ENCODE results near the gene TMEM72. TPM values are rescaled to one million over a fixed set of nuclear protein-coding genes. Genes with fewer than 3 reads are reported as not detected.

TMEM72 gene
- total RNA-seq, 1 donor from 2014 or later, result 0.10 TPM

DNA sequence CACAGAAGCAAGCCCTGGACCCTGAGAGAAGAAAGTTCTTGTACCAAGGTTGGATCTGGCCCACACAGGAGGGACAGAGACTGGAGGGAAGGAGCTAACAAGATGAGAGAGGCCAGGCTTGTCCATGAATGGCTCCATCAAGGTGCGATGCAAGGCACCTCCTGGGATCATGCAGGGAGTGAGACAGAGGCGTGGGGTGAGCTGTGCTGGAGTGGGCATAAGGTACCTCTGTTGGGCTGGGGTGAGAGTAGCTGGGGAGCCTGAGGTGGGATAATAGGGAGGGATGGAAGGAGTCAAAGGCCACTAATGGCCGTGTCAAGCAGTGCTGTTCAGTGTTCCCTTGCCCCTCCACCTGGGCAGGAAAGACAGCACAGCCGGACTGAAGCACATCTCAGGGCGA is 9.9 kb downstream of the TMEM72 start:
- no peak for DNase-seq

DNA sequence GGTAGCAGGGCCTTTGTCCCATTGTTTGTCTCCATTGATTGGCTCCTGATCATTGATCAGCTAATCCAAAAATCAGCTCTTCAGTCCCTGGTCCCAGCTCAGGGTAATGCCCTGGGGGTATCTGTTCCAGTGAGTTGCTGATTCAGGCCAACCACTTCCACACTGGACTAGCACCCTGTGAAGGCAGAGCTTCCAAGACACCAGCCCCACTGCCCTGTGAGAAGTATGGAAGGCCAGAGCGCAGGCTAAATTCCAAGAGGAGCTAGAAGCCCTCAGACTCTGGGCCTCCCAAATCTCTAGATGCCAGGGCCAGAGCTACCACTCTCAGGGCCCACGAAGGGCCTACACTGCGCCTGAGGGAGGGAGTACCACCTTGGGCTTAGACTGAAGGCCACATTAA is 10.4 kb downstream of the TMEM72 start:
- no peak for DNase-seq

DNA sequence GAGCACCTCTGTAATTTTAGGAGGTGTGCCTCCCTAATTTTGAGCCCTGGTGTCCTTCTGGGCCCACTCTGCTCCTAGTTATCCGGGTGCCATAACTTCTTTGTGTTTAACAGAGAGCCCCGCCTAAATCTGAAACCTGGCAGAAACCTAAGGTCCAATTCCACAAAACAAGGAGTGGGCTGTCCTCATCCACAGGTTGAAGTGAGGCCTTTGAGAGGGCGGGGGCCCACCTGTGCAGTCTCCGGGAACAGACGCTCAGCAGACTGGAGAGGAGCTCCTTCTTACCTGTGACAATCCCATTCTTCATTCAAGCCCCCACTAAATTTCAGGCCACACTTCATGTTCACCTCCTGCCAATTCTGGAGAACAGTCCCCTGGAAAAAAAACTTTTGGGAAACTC is 10.9 kb downstream of the TMEM72 start:
- DNase-seq, result no peak

DNA sequence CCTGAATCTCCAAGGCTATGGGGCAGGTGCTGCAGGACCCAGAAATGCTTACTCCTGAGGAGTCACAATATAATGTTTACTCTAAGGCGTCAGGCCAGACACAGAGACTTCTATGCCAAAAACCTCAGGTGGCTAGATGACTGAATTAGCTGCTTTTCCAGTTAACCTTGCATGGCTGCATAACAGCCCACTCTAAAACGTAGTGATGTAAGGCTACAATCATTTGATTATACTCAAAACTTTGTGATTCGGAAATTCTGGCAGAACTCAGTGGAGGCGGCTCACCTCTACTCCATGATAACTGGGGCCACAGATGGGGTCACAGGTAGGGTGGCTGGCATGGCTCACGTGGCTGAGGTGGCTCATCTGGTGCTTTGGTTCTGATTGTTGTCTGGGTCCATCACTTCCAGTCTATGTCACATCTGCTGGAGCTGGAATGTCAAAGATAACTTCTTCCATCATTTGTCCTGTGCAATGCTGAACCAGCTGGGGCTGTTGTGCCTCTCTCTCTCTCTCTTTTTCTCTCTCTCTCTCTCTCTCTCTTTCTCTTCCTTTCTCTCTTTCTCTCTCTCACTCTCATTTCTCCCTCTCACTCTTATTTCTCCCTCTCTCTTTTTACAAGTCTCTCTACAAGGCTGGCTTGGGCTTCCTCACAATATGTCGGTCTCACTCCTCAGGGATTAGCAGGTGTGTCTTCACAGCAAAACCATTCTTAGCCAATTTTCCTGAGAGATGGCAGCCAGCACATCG is 11.8 kb downstream of the TMEM72 start:
- DNase-seq, result no peak

DNA sequence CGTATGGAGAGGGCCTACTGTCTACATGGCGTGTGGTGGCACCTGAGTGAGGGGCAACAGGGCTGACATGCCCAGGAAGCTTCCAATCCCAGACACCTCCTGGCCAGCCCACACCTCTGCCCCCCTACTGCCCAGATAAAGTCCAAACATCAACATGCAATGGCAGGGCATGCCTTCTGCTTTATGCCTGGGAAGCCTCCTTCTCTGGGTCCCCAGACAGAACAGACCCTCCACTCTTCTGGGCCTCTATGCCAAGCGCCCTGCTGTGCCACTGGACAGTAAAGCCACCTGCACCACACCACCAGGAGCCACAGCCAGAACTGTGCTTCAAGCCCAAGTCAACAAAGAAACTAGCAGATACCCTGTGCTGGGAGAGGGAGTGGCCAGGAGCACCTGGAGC is 12.5 kb downstream of the TMEM72 start:
- DNase-seq, result no peak

DNA sequence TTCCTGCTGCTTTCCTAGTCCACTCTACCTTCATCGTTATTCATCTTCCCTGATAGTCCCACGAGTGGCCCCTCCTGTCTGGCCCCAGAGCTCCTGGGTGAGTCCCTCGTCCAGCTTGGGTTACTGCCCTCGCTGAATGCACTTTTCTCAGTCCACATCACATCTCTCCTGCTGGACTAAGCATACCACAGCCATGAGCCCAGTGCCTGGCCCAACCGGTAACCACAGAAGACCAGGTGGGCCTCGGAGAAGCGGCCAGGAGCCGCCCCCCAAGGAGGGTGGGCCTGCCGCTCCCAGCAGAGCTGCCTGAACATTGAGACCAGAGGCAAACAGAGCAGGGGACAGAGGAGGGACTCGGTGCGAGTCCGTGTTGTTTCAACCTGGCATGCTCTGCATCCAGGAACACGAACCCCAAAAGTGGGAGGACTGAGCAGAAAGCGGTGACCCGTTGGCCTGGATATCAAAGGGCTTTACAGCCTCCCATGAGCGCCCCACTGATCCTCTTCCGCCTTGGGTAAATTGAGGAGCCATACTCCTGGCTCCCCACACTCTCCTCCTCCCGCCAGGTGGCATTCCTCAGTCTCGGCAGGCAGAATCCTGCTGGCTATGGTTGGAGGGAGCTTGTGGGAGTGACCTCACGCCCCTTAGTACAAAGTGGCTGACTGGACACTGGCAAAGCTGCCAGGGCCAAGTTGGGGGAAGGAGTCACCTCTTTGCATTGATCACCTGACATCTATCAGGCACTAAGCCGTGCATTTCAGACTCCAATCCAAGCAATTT is 13.3 kb downstream of the TMEM72 start:
- no peak for DNase-seq

DNA sequence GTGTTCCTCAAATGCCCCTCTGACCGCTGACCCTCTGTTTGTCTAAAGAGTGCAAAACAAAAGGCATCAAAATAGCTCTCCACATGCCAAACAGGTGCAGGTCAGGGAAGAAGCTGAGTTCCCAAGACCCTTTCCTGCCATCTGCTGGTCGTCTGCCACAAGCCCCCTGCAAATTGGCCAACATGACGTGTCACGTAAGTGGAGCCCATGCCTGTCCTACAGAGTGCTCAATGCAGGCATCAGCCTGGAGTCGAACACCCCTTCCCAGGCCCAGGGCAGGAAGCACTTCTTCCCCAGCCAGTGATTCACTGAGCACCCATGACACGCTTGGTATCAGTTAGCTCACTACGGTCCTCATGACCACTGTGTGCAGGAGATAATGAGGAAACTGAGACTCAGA is 14.1 kb downstream of the TMEM72 start:
- DNase-seq, result peak; percentile 5

DNA sequence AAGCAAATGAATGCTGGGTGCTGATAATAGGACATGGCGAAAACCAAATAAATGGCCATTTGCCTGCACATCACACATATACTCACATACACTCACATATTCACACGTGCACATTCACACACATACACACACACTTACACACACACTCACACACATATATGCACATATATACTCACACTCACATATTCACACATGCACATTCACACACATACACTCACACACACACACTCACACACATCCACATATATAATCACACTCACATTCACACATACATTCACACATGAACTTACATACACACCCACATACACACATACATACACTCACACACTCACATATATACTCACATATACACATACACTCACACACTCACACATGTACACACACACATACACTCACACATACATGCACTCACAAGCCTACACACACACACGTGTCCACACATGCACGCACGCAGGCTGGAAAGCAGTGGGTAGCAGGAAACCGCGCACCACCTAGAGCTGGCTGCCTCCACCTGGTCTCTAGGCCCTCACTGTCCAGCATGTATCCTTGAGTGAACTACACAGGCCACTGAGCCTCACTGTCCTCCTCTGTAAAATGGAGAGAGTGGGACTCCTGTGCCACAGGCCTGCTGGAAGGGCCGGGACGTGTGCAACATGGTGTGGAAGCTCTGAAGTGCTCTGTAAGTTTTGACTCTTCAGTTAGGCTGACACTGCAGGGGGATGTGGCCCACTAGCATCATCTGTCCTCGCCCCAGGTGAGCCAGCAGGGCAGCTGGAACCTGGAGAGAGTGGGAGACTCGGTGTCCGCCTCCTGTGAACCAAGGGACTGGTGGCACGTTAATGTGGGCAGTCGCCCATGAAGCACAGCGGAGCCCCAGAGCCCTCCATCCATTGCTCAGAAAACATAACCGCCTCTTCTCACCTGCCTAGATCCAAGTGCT is 14.9 kb downstream of the TMEM72 start:
- DNase-seq, result no peak

DNA sequence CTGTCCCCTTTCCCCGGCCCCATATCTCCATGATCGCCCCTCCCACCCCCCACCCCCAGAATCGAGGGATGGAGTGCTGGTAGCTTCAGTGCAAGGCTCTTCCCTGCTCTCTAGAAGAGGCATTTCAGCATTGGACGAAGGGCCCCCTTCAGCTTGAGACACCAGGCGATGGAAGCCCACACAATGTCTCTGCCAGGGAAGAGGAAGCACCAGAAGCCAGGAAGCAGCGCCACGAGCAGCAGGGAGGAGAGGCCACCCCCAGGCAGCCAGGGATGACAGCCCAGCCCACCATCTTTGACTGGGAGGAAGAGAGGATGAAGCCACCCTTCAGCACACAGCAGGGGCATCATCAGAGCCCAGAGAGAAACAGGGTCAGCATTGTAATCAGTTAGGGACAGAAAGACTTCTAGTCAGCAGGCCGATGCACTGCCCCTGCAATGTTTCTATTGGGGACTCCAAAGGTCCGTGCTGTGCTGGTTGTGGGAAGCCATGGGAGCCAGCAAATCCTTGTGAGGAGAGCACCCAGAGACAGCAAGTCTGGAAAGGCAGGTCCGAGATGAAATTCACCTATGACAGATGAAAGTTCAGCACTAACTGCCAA is 15.7 kb downstream of the TMEM72 start:
- DNase-seq, result no peak

DNA sequence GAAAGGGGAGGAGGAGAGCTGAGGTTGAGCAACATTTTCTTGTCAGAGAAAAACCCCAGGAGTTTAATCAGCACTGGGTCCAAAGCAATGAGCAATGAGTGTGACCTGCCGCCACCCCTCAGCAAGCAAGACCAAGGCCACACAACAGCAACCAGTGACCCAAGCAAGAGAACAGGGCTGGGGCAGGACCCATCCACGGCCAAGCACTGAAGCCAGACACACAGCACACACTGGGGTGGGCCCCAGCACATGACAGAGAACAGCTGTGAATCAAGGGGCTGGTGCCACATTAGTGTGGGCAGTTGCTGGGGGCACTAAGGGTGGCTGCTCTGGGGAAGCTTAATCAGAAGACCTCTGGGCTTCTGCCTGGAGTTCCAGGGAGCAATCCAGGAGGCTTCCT is 16.2 kb downstream of the TMEM72 start:
- DNase-seq, result no peak

DNA sequence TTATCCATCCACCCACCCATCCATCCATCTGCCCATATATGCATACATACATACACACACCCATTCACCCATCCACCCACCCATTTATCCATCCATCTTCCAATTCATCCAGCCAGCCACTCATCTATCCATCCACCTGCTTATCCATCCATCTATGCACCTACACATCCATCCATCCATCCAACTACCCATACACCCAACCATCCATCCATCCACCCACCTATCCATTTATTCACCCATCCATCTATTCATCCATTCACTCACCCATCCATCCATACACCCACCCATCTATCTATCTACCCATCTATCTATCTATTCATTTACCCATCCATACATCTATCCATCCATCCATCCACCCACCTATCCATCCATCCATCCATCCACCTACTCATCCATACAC is 17.3 kb downstream of the TMEM72 start:
- no peak for DNase-seq

DNA sequence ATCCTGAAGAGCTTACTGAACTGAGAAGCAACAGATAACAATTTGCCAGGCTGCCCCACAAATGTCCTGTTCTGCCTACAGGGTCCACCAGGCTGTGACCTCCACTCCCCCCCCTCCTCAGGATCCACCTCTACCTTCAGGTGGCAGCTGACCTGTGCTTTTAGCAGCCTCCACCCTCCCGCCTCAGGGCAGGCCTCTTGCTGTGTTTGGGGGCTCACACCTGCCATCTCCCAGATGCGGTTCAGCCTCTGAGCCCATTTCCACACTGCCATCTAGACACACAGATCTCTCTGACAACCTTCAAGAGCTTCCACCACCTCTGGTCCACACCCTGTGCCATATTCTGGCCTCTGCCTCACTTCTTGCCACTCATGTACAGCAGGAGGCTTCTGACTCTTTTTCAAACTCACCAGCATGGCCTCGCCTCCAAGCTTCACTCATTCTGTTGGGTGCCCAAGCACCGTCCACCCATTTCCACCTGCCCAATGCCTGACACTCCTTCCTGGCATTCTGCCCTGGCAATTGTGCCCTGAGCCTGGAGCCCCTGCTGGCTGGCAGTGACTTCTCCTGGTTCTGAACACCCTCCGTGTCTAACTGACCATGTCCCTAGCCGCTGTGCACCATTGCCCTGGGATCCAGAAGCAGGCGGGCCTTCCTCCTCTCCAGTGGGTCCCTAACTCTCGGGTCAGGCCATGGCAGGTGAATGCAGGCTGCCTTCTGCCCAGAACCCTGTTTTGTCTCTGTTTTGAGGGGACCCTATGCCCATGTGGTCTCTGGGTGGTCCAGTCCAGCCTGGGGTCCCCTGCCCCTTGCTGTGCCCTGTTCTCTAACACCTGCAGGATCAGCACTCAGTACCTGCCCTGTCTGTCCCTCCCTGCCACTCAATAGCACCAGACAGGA is 18.5 kb downstream of the TMEM72 start:
- no peak for DNase-seq

DNA sequence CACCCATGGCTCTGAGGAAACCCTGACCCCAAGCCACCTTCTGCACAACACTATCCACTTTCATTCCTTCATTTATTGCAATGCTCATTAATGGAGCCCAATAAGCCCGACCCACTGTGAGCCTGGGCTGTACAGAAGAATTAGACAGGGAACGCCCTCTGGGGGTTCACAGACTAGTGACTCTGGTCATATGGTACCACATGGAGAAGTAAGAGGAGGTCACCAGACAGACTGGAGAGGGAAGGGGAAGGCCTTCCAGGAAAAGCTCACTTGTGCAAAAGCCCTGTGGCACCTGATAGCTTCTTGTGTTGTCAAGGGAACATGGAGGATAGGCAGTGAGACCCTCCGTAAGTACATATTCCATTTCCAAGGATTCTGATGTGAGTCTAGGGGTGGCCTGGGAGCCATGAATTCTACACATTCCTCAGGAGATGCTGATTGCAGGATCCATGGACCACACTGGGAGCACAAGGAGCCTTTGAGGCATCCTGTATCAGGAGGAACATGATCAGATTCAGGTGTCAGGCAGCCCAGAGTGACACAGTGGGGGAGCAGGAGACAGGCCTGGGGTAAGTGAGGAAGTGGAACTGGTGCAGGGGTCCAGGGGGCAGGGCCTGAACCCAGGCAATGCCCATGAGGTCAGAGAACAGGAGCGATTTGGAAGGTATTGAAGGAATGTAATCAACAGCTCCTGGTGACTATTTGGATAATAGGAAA is 19.9 kb downstream of the TMEM72 start:
- no peak for DNase-seq

DNA sequence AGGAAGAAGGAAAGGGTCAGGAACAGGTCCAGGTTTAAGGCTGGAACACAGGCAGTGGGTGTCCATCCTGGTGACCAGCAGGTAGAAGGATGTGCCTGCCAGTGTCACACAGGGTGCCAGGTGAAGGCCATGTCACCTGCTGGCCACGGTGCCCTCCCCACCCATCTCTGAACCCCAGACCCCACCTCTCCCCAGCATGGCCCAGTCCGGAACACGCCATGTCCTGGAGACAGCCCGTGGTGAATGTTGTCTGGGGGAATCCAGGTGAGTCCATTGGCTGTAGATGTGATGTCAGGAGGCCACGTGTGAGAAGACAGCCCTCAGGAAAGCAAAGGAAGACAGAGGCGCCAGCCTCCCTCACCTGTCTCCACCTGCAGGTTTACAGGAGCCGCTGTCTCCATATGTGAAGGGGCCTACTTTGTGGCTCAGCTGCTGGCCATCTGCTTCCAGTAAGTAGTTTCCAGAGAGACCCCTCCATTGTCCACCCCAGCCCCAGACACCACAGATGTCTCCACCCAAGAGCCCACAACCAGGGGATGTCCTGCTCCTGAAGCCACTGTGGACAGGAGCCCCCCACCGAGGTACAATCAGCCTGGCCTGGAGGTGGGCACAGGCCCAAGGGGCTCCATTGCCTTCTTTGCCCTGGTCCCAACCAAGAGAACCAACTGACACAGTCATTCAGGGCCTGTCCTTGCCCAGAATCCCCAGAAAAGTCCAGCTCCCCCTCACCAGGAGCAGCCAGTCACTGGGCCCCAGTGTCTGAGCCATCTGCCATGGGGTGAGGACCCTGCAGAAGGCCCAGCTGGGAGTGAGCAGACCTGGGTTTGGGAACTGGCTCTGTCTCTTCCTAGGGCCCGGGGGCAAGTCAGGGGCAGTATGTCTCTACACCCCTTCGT is 20.7 kb downstream of the TMEM72 start:
- no peak for DNase-seq

DNA sequence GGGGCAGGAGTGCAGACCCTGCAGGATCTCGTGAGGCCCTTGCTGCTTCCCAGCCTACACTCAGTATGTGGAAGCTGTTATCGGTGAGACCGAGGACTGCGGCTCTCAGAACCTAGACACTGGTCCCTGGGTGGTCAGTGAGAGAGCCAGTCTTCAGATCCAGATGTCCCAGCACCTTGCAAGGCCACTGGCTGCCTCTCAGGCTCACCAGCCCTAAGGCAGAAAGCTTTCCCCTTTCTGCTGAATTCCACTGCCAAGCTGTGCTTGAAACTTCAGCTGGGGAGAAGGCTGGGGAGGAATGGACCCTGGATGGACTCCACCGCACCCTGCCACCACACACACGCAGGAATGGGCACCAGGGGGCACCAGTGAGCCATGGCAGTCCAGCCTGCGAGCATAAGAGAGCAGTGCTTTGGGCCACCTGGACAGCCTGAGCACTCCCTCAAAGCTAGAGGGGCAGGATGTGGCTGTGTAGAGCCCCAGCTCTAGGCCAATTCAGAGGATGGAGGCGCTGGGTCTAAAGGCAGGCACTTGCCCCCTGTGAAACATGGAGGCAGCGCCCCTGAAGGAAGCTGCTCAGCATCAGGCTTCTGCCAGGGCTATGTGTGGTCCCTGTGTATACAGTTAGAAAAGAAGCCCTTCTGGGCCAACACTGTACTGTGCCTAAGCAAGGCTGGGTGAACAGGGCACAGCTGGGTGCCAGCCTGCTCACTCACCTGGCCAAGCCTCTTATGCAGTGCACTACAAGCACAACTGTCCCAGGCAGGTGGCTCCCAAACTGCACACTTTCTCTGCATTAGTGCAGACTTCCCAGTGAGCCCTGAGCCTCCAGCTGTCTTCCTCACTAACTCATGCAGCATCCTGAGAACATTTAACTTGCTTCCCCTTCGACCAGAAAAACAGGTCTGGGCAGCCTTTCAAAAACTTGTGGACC is 21.6 kb downstream of the TMEM72 start:
- peak; percentile 27 for DNase-seq

DNA sequence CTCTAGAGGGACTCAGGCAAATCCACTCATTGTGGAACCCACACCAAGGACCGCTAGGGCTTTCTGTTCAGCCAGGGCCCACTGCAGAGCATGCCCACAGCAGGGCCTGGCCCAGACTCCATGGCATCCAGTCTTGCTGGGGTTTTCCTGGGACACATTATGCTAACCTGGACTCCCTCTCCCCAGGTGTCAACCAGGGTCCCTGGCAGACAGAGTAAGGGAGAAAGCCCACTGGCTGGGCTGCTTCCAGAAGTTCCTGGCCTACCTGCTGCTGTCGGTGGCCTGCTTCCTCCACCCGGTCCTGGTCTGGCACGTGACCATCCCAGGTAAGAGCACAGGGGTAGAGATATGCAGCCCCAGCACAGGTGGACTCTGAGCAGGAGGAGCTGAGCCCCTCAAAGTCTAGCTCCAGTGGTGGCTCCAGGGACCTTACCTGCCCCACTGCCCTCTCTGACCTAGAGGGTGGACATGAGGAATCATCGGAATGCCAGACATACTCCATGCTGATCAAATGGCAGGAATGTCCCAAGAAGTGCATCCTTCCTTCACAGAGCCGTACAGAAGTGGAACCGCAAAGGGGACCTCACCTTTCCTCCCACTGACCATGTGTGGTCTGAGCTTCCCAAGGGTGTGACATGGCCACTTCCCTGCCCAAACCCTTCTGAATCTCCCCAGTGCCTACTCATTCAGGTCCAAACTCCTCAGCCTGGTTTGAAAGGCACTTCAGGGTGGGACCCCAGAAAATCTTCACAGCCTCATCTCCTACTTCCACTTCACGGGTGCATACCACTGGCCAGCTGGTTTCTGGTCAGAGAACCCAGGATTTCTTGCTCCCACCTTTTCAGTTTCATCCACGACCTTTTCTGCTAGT is 22.5 kb downstream of the TMEM72 start:
- DNase-seq, result no peak
